GM06990 (cell line): ENCODE results near the gene REG1A.

Source experiments
- DNase-seq: peaks from one replicate; pipeline ENCODE4 v3.0.0-alpha.2; 2011; ENCODE audit not compliant: insufficient read length; ENCODE audit errors: extremely low read depth
- H3K27me3 ChIP-seq: replicated peaks from 2 replicates; pipeline ENCODE4 v1.6.0; 2011; ENCODE audit warnings: low read length; ENCODE audit not compliant: control insufficient read depth, insufficient read depth
- H3K36me3 ChIP-seq: 2 replicates; pipeline ENCODE4 v1.5.1; 2011; ENCODE audit warnings: low read length; ENCODE audit not compliant: control insufficient read depth, insufficient read depth
- H3K4me3 ChIP-seq: replicated peaks from 2 replicates; pipeline ENCODE4 v1.5.1; 2011; ENCODE audit warnings: low read depth, mild to moderate bottlenecking, control low read depth, low read length
- TF ChIP-seq, protein P1 (sequence below): IDR thresholded peaks from 2 replicates; pipeline ENCODE4 v1.5.1; 2011; ENCODE audit warnings: low read length, control low read depth, mild to moderate bottlenecking, inconsistent platforms; ENCODE audit not compliant: insufficient read depth, poor library complexity, severe bottlenecking

REG1A gene

DNA sequence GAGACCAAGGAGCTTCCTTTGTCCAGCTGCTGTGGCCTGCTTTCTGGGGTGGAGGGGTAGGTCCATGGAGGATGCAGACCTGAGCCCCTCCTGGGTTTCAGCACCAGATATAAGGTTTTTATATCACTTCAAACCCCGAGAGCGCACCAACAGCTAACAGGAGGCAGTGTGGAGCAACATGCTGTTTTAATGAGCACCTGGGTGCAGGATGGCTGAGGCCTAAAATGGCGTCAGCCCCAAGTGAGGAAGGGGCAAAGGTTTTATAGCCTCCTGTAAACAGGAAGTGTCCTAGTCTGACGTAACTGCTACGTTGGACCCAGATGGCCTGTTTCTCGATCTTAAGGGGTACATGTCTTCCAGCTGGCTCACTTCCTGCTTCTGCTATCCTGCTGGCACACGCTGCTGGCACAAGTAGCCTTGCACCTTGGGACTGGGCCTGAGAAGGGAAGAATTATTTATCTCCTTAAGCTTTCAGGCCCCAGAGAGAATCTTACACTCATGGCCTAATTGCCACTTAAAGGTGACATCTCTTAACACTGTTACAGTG is 21.1 kb upstream of the REG1A start:
- H3K4me3 ChIP-seq, result no peak overlapping the region
- no peaks in the 10 kb centered on the region for H3K36me3 ChIP-seq
- TF ChIP-seq, protein P1, sequence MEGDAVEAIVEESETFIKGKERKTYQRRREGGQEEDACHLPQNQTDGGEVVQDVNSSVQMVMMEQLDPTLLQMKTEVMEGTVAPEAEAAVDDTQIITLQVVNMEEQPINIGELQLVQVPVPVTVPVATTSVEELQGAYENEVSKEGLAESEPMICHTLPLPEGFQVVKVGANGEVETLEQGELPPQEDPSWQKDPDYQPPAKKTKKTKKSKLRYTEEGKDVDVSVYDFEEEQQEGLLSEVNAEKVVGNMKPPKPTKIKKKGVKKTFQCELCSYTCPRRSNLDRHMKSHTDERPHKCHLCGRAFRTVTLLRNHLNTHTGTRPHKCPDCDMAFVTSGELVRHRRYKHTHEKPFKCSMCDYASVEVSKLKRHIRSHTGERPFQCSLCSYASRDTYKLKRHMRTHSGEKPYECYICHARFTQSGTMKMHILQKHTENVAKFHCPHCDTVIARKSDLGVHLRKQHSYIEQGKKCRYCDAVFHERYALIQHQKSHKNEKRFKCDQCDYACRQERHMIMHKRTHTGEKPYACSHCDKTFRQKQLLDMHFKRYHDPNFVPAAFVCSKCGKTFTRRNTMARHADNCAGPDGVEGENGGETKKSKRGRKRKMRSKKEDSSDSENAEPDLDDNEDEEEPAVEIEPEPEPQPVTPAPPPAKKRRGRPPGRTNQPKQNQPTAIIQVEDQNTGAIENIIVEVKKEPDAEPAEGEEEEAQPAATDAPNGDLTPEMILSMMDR, result no peak
- no peak for DNase-seq
- H3K27me3 ChIP-seq, result no peaks in the 10 kb centered on the region

DNA sequence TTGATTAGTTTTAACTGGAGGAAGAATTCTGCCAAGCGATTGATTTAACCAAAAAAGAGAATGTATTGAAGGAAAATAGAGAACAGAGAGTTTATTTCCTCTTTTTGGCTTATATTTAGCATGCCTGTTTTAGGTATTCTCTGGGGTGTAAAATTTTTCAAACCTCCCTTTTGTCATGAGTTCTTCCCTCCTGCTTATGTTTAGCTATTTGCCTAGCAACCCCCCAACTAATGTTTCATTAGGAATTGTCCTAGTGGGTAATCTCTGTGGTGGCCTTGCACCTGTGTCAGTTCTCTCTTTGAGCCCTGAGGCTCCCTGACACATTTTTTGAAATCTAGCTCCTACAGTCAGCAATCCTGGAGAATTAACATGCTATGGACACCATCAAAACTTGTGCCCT is 20.0 kb upstream of the REG1A start:
- Histone ChIP-seq H3K4me3 (no peak overlapping the region), H3K36me3 (no peaks in the 10 kb centered on the region), H3K27me3 (no peaks in the 10 kb centered on the region)
- no peak for DNase-seq
- TF ChIP-seq, protein P1, result no peak

DNA sequence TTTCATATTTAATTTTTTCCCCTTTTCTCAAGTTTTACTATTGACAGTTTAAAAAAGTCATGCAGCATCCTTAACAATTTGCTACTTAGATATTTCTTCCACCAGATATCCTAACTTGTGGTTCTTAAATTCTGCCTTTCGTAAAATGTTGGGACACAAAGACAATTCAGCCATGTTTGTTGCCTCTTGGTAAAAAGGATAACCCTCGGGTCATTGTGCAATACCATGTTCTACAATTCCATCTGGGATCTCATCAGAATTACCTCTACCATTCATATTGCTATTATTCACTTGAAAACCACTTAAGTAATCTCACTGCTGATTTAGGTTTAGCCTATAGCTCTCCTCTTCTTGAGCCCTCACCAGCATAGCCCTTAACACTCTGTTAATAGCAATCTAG is 19.3 kb upstream of the REG1A start:
- TF ChIP-seq, protein P1, result no peak
- Histone ChIP-seq H3K4me3 (no peak overlapping the region), H3K27me3 (no peaks in the 10 kb centered on the region), H3K36me3 (no peaks in the 10 kb centered on the region)
- no peak for DNase-seq

DNA sequence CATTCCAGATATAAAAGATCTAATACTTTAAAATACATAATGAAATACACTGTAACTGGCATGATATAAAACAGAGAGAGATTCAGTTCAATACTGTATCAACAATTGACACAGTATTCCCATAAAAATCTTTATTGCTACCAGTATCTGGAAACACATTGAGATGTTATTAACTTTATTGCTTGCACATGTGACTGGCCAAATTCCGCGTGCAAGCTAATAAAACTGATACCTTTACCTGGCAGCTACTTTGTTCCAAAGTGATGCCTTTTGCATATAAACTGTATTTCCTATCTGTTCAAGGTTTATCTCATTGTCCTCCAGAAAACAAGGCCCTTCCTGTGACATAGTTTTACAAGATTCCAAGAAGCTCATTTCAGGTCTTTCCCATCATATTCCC is 17.1 kb upstream of the REG1A start:
- Histone ChIP-seq H3K4me3 (no peak overlapping the region), H3K36me3 (no peaks in the 10 kb centered on the region), H3K27me3 (no peaks in the 10 kb centered on the region)
- no peak for DNase-seq
- TF ChIP-seq, protein P1, result no peak

DNA sequence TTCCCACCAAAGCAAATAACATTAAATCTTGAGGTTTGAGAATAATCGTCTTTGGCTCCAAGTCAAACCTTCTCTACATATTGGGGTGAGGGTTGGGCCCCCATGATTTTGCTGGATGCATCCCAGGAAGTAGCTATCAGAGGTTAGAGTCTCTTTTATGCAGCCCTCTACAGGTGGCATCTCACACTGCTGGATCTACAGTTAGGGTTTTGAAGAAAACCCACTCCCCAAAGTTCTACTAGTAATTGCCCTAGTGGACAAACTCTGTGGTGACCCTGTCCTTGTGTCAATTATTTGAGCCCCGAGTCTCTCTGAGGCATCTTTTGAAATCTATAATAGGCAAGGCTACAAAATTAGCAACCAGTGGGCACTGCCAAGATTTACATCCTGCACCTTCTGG is 15.0 kb upstream of the REG1A start:
- TF ChIP-seq, protein P1, result no peak
- no peaks in the 10 kb centered on the region for H3K27me3 ChIP-seq
- H3K36me3 ChIP-seq, result no peaks in the 10 kb centered on the region
- H3K4me3 ChIP-seq, result no peak overlapping the region
- DNase-seq, result no peak

DNA sequence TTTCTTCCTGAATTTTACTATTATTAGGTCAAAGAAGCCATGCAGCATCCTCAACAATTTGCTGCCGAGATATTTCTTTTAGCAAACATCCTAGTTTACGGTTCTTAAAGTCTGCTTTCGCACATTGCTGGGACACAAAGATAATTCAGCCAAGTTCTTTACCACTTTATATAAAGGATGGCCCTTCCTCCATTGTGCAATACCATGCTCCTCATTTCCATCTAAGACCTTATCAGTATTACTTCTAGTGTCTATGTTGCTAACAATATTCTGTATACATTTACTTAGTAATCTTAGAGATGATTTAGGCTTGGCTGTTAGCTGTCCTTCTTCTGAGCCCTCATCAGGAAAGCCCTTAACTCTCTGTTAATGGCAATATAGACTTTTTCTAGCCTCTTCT is 8.0 kb upstream of the REG1A start:
- no peak overlapping the region for H3K4me3 ChIP-seq
- TF ChIP-seq, protein P1, result no peak
- DNase-seq, result no peak
- no peaks in the 10 kb centered on the region for H3K27me3 ChIP-seq
- H3K36me3 ChIP-seq, result no peaks in the 10 kb centered on the region
